DMS 273 (cell line): Measurements from ENCODE around the gene SCYGR4.
A peak's percentile ranks its signal among the peaks of the same experiment; 100 is the strongest.
"Not testable (repeated sequence)": the region's sequence is repeated elsewhere in the genome, so short reads cannot be mapped to it uniquely, and the experiment has no call there.

Source experiments
- DNase-seq: peaks from one replicate; lab custom pipeline; 2025; ENCODE audit not compliant: unreplicated experiment; lab: John Stamatoyannopoulos, UW

Gene SCYGR4, protein sequence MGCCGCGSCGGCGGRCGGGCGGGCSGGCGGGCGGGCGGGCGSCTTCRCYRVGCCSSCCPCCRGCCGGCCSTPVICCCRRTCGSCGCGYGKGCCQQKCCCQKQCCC

DNA sequence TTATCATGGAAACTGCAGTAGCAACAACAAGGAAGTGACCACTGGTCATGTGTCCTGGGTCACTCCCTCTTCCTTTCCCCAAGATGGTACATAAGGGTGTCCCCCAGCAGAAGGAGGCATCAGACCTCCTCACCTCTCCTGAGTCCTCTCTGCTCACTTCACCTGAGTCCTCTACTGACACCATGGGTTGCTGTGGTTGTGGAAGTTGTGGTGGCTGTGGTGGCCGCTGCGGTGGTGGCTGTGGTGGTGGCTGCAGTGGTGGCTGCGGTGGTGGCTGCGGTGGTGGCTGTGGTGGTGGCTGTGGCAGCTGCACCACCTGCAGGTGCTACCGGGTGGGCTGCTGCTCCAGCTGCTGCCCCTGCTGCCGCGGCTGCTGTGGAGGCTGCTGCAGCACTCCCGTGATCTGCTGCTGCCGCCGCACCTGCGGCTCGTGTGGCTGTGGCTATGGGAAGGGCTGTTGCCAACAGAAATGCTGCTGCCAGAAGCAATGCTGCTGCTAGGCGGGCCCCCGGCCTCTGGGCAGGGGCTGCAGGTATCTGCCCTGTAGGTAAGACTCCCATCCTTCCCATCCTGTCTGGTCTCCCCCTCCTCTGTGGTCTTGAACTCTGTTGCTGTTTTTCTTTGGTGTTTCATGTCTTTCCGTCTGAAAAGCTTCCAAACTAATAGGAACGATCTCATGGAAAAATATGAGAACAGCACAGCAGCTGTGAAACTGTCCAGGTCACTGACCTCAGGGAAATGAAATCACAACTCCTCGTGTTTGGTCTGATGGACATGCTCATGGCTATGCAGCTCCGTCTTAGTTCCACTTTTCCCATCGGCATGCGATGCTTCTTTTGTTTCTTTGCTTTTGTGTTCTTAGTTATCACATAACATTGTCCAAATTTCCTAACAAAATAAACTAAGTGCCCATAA lies at the start of gene SCYGR4:
Gene SCYGR4 (plus strand): TSS at position 183 of the 915 bp plus-strand sequence. CDS start 0 bp downstream, at position 183.
- DNase-seq: no peak

DNA sequence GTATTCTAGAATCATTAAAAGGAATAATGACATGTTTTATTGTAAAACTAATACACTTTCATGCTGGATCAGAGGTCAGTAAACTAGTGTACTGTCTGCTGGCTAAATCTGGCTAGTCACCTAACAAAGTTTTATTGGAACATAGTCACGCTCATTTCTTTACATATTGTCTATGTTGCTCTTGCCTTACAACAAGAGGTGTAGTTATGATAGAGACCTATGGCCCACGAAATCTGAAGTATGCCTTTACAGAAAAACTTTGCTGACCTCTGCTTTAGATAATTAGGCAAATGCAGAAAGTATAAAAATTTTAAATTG lies 48.5 kb upstream of the SCYGR4 start:
- no peak for DNase-seq

- DNase-seq: no peak
Measured at GRCh38 chr2:227570615-227571014, 46.7 kb upstream of the SCYGR4 start.

DNA sequence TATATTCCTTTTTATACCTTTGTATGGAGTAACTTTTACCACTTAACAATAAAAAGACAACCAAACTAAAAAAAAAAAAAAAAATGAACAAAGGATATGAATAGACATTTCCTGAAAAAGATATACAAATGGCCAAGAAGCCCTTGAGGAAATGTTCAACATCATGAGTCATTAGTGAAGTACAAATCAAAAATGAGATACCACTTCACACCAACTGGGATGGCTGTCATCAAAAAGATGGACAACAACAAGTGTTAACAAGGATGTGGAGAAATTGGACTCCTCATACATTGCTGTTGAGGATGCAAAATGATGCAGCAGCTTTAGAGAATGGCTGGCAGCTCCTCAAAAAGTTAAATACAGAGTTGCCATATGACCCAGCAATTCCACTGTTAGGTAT lies 41.2 kb upstream of the SCYGR4 start:
- DNase-seq: no peak

- DNase-seq: no peak
Measured at GRCh38 chr2:227576812-227577211, 40.5 kb upstream of the SCYGR4 start.

- DNase-seq: no peak
Measured at GRCh38 chr2:227577555-227577954, 39.7 kb upstream of the SCYGR4 start.

DNA sequence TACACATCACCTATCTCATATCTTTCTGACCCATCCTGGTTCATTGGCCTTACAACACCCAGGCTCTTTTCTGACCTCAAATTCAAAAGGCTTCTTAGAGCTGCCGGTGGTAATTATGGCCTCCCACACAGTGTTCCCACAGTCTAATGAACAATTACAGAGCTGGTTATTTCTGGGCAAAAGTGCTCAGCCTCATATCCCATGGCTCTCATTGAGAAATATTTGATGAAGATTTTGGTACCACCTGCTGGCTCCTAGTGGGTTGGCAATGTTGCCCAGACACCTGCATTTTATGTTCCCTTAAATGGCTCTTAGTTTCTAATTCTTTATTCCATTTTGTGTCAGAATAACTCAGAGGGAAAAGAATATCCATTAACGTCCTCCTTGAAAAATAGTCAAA lies 38.7 kb upstream of the SCYGR4 start:
- peak; percentile 16 for DNase-seq

DNA sequence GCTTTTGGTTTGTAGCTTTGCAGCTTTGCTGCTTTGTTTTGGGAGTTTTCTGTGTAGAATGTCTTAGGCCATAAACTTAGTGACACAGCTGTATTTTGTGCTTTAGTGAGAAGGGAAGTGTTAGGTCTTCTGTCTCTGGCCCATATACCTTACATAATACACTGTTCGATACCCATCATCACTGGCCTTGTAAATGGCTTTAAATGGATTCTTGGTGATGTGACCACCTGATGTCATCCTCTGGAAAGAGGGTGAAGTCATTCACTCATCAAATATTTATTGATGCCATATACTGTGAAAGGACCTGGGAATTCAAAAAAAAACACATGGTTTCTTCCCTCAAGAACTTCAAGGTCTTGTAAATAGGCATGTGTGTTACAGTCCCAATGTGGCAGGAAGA lies 37.5 kb upstream of the SCYGR4 start:
- DNase-seq: no peak

DNA sequence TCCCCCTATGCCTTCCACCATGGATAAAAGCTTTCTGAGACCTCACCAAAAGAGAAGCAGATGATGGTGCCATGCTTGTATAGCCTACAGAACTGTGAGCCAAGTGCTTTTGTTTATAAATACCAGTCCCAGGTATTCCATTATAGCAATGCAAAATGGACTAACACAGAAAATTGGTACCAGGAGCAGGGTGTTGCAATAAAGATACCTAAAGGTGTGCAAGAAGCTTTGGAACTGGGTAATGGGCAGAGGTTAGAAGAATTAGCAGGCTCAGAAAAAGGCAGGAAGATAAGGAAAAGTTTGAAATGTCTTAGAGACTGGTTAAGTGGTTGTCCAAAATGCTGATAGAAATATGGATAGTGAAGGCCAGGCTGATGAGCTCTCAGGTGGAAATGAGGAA lies 34.9 kb upstream of the SCYGR4 start:
- DNase-seq: no peak

- DNase-seq: no peak
Measured at GRCh38 chr2:227592694-227593387, 24.5 kb upstream of the SCYGR4 start.

- DNase-seq: no peak
Measured at GRCh38 chr2:227595797-227596196, 21.5 kb upstream of the SCYGR4 start.

DNA sequence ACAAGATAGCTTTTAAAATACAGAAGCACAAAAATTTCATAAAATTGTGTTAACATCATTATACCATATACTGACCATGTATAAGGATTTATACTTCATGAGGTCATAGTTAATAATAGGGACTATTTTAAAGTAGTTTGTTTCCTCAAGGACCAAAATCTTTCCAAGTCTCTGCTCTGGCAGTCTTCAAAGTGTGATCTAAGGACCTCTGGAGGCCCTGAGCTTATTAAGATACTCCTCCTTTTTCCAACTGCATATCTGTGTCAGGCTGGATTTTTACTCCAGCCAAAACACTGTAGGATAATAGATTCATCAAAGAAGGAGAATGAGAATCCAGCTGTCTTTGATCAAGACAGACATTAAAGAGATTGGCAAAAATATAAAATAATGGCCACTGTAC lies 20.3 kb upstream of the SCYGR4 start:
- no peak for DNase-seq

DNA sequence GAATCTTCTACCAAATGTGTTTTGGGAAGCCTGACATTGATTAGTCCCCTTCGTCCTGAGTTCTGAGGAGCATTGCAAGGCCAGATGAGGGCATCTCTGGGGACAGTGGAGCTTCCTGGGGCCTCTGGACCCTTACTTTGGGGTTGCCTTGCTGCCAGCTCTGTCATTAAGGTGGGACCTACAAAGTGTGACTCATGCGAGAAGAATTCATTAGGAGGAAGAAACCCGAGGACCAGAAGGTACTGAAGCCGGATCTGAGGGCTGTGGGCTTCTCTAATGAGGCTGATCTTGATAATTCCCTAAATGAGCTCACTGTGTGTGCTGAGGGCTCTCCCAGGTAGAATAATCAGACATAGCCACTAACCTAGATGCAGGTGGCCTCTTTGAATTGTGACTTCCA lies 19.3 kb upstream of the SCYGR4 start:
- DNase-seq: no peak

DNA sequence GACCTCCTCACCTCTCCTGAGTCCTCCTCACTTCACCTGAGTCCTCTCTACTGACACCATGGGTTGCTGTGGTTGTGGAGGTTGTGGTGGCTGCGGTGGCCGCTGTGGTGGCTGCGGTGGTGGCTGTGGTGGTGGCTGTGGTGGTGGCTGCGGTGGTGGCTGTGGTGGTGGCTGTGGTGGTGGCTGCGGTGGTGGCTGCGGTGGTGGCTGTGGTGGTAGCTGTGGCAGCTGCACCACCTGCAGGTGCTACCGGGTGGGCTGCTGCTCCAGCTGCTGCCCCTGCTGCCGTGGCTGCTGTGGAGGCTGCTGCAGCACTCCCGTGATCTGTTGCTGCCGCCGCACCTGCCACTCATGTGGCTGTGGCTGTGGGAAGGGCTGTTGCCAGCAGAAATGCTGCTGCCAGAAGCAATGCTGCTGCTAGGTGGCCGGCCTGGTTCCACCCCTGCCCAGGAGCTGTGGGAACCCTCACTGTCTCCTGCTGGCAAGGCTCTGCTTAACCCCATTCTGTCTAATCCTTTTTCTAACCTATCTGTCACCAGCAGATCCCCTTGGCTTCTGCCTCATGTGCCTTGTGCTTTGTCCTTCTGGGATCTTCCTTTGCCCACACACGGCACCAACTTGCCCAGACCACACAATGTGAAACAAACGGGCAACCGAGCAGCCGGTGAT lies 18.3 kb upstream of the SCYGR4 start, which contains the start of gene SCYGR2:
Gene SCYGR2 (plus strand): TSS at position 59 of the 669 bp plus-strand sequence. CDS start 0 bp downstream, at position 59.
- not testable (repeated sequence) for DNase-seq

DNA sequence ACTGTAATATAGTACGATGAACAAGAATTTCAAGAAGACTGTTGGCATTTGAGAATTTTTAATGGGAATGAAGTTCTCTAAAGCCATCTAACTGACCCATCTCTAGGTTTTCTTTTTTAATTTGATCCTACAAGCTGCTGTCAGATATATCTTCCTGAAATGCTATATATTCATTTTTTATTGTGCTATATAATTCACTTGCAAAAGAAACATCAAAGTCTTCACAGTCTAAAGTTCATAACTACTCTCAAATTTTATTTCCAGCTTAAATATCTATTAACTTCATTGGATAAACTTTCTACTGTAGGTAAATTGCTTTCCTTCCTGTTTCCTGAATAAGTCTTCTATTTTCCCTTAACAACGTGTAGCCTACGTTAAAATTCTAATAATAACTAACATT lies 14.9 kb upstream of the SCYGR4 start:
- DNase-seq: no peak

DNA sequence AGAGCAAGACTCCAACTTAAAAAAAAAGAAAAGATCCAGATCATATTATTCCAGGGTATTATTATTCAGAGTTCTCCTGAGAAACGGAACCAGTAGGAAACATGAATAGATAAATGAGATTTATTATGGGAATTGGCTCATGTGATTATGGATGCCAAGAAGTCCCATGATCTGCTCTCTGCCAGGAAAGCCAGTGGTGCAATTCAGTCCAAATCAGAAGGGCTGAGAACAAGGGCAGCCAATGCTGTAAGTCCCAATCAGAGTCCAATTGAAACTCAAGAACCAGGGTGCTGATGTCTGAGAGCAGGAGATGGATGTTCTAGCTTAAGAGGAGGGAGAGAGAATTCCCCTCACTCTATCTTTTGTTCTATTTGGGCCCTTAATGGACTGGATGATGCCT lies 10.8 kb upstream of the SCYGR4 start:
- no peak for DNase-seq

DNA sequence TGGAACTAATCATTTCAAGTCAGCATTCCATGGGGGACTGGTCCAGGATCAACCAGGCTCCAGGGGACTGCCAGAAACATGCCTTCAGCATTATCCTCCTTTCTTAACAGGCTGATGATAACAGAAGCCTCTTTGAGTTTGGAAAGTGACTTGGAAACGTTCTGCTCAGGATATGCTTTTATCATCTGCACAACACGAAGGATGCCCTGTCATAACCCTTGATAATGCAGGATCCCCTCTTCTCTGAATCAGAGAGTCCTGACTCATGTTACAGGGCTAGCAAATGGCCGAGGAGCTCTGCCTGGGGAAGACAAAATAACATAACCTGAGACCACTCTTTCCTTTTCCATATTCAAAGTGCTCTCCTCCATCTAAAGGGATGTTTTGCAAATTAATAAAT lies 9.4 kb upstream of the SCYGR4 start:
- DNase-seq: no peak

- DNase-seq: no peak
Measured at GRCh38 chr2:227608561-227609338, 8.5 kb upstream of the SCYGR4 start.

GRCh38 chr2:227610123-227610522 lies 7.2 kb upstream of the SCYGR4 start:
- DNase-seq: no peak

GRCh38 chr2:227612546-227613271 lies 4.6 kb upstream of the SCYGR4 start:
- DNase-seq: no peak
